Measurements from ENCODE around the gene KCNK1.

The KCNK1 gene

GRCh38 chr1:233584931-233585330, 29.0 kb upstream of the KCNK1 start:
- H3K4me1 ChIP-seq (ENCODE audit: control insufficient read depth in 5 of 5, insufficient read depth in 5 of 5, low read length in 5 of 5) = no peaks in the 10 kb centered on the region

GRCh38 chr1:233586301-233586700, 27.6 kb upstream of the KCNK1 start:
- Histone ChIP-seq H3K36me3 (ENCODE audit: control insufficient read depth in 5 of 5, insufficient read depth in 5 of 5, low read length in 5 of 5) (no peaks in the 10 kb centered on the region), H3K9me3 (ENCODE audit: control insufficient read depth in 5 of 5, low read length in 5 of 5) (peaks cover 0 to 10% (median 0%) of the 10 kb centered on the region in 5 donors), H3K4me1 (ENCODE audit: control insufficient read depth in 5 of 5, insufficient read depth in 5 of 5, low read length in 5 of 5) (no peaks in the 10 kb centered on the region), H3K9ac (ENCODE audit: low read length in 5 of 5) (no peak overlapping the region), H3K27me3 (ENCODE audit: control insufficient read depth in 5 of 5, insufficient read depth in 4 of 5, low read length in 5 of 5) (no peaks in the 10 kb centered on the region), H3K27ac (ENCODE audit: low read depth, low read length) (no peak overlapping the region), H3K4me3 (ENCODE audit: low read depth in 1 of 5, low read length in 5 of 5) (no peak overlapping the region)

More at GRCh38 chr1:233584931-233585330, 29.0 kb upstream of the KCNK1 start:
- H3K27me3 ChIP-seq (ENCODE audit: control insufficient read depth in 5 of 5, insufficient read depth in 4 of 5, low read length in 5 of 5) = no peaks in the 10 kb centered on the region
- no peak overlapping the region for H3K9ac ChIP-seq (ENCODE audit: low read length in 5 of 5)
- no peak overlapping the region for H3K27ac ChIP-seq (ENCODE audit: low read depth, low read length)
- H3K9me3 ChIP-seq (ENCODE audit: control insufficient read depth in 5 of 5, low read length in 5 of 5) = peaks cover 0 to 10% (median 0%) of the 10 kb centered on the region in 5 donors
- no peak overlapping the region for H3K4me3 ChIP-seq (ENCODE audit: low read depth in 1 of 5, low read length in 5 of 5)
- no peaks in the 10 kb centered on the region for H3K36me3 ChIP-seq (ENCODE audit: control insufficient read depth in 5 of 5, insufficient read depth in 5 of 5, low read length in 5 of 5)

- H3K36me3 ChIP-seq (ENCODE audit: control insufficient read depth in 5 of 5, insufficient read depth in 5 of 5, low read length in 5 of 5) = no peaks in the 10 kb centered on the region
- H3K4me3 ChIP-seq (ENCODE audit: low read depth in 1 of 5, low read length in 5 of 5) = no peak overlapping the region
- H3K9me3 ChIP-seq (ENCODE audit: control insufficient read depth in 5 of 5, low read length in 5 of 5) = peaks cover 0 to 10% (median 0%) of the 10 kb centered on the region in 5 donors
- no peak overlapping the region for H3K27ac ChIP-seq (ENCODE audit: low read depth, low read length)
- H3K4me1 ChIP-seq (ENCODE audit: control insufficient read depth in 5 of 5, insufficient read depth in 5 of 5, low read length in 5 of 5) = no peaks in the 10 kb centered on the region
- H3K27me3 ChIP-seq (ENCODE audit: control insufficient read depth in 5 of 5, insufficient read depth in 4 of 5, low read length in 5 of 5) = no peaks in the 10 kb centered on the region
- no peak overlapping the region for H3K9ac ChIP-seq (ENCODE audit: low read length in 5 of 5)
Observed at GRCh38 chr1:233587196-233587595, 26.7 kb upstream of the KCNK1 start.

GRCh38 chr1:233587958-233588799, 25.7 kb upstream of the KCNK1 start:
- Histone ChIP-seq H3K9me3 (ENCODE audit: control insufficient read depth in 5 of 5, low read length in 5 of 5) (peaks cover 0 to 10% (median 0%) of the 10 kb centered on the region in 5 donors), H3K4me1 (ENCODE audit: control insufficient read depth in 5 of 5, insufficient read depth in 5 of 5, low read length in 5 of 5) (no peaks in the 10 kb centered on the region), H3K36me3 (ENCODE audit: control insufficient read depth in 5 of 5, insufficient read depth in 5 of 5, low read length in 5 of 5) (no peaks in the 10 kb centered on the region), H3K9ac (ENCODE audit: low read length in 5 of 5) (no peak overlapping the region), H3K27me3 (ENCODE audit: control insufficient read depth in 5 of 5, insufficient read depth in 4 of 5, low read length in 5 of 5) (no peaks in the 10 kb centered on the region), H3K4me3 (ENCODE audit: low read depth in 1 of 5, low read length in 5 of 5) (no peak overlapping the region), H3K27ac (ENCODE audit: low read depth, low read length) (no peak overlapping the region)

- Histone ChIP-seq H3K9ac (ENCODE audit: low read length in 5 of 5) (no peak overlapping the region), H3K4me3 (ENCODE audit: low read depth in 1 of 5, low read length in 5 of 5) (no peak overlapping the region), H3K36me3 (ENCODE audit: control insufficient read depth in 5 of 5, insufficient read depth in 5 of 5, low read length in 5 of 5) (no peaks in the 10 kb centered on the region), H3K27ac (ENCODE audit: low read depth, low read length) (no peak overlapping the region), H3K9me3 (ENCODE audit: control insufficient read depth in 5 of 5, low read length in 5 of 5) (no peaks in the 10 kb centered on the region), H3K27me3 (ENCODE audit: control insufficient read depth in 5 of 5, insufficient read depth in 4 of 5, low read length in 5 of 5) (no peaks in the 10 kb centered on the region), H3K4me1 (ENCODE audit: control insufficient read depth in 5 of 5, insufficient read depth in 5 of 5, low read length in 5 of 5) (no peaks in the 10 kb centered on the region)
Observed at GRCh38 chr1:233597489-233597901, 16.4 kb upstream of the KCNK1 start.

- no peaks in the 10 kb centered on the region for H3K27me3 ChIP-seq (ENCODE audit: control insufficient read depth in 5 of 5, insufficient read depth in 4 of 5, low read length in 5 of 5)
- peaks cover 0 to 5% (median 0%) of the 10 kb centered on the region in 5 donors for H3K9me3 ChIP-seq (ENCODE audit: control insufficient read depth in 5 of 5, low read length in 5 of 5)
- no peak overlapping the region for H3K4me3 ChIP-seq (ENCODE audit: low read depth in 1 of 5, low read length in 5 of 5)
- H3K4me1 ChIP-seq (ENCODE audit: control insufficient read depth in 5 of 5, insufficient read depth in 5 of 5, low read length in 5 of 5) = no peaks in the 10 kb centered on the region
- H3K27ac ChIP-seq (ENCODE audit: low read depth, low read length) = no peak overlapping the region
- no peaks in the 10 kb centered on the region for H3K36me3 ChIP-seq (ENCODE audit: control insufficient read depth in 5 of 5, insufficient read depth in 5 of 5, low read length in 5 of 5)
- no peak overlapping the region for H3K9ac ChIP-seq (ENCODE audit: low read length in 5 of 5)
Observed at GRCh38 chr1:233598891-233599541, 14.9 kb upstream of the KCNK1 start.

- Histone ChIP-seq H3K4me1 (ENCODE audit: control insufficient read depth in 5 of 5, insufficient read depth in 5 of 5, low read length in 5 of 5) (no peaks in the 10 kb centered on the region), H3K27me3 (ENCODE audit: control insufficient read depth in 5 of 5, insufficient read depth in 4 of 5, low read length in 5 of 5) (no peaks in the 10 kb centered on the region), H3K9me3 (ENCODE audit: control insufficient read depth in 5 of 5, low read length in 5 of 5) (peaks cover 0 to 5% (median under 1%) of the 10 kb centered on the region in 5 donors), H3K9ac (ENCODE audit: low read length in 5 of 5) (no peak overlapping the region), H3K27ac (ENCODE audit: low read depth, low read length) (no peak overlapping the region), H3K36me3 (ENCODE audit: control insufficient read depth in 5 of 5, insufficient read depth in 5 of 5, low read length in 5 of 5) (no peaks in the 10 kb centered on the region), H3K4me3 (ENCODE audit: low read depth in 1 of 5, low read length in 5 of 5) (no peak overlapping the region)
Observed at GRCh38 chr1:233599542-233600073, 14.3 kb upstream of the KCNK1 start.

- no peak overlapping the region for H3K27ac ChIP-seq (ENCODE audit: low read depth, low read length)
- no peak overlapping the region for H3K9ac ChIP-seq (ENCODE audit: low read length in 5 of 5)
- H3K27me3 ChIP-seq (ENCODE audit: control insufficient read depth in 5 of 5, insufficient read depth in 4 of 5, low read length in 5 of 5) = no peaks in the 10 kb centered on the region
- H3K36me3 ChIP-seq (ENCODE audit: control insufficient read depth in 5 of 5, insufficient read depth in 5 of 5, low read length in 5 of 5) = no peaks in the 10 kb centered on the region
- no peaks in the 10 kb centered on the region for H3K4me1 ChIP-seq (ENCODE audit: control insufficient read depth in 5 of 5, insufficient read depth in 5 of 5, low read length in 5 of 5)
- peaks cover 0 to 7% (median 2%) of the 10 kb centered on the region in 5 donors for H3K9me3 ChIP-seq (ENCODE audit: control insufficient read depth in 5 of 5, low read length in 5 of 5)
- H3K4me3 ChIP-seq (ENCODE audit: low read depth in 1 of 5, low read length in 5 of 5) = no peak overlapping the region
Observed at GRCh38 chr1:233600488-233600887, 13.4 kb upstream of the KCNK1 start.

GRCh38 chr1:233603478-233603877, 10.4 kb upstream of the KCNK1 start:
- Histone ChIP-seq H3K9ac (ENCODE audit: low read length in 5 of 5) (no peak overlapping the region), H3K4me3 (ENCODE audit: low read depth in 1 of 5, low read length in 5 of 5) (no peak overlapping the region), H3K27me3 (ENCODE audit: control insufficient read depth in 5 of 5, insufficient read depth in 4 of 5, low read length in 5 of 5) (no peaks in the 10 kb centered on the region), H3K9me3 (ENCODE audit: control insufficient read depth in 5 of 5, low read length in 5 of 5) (peaks cover 0 to 7% (median 2%) of the 10 kb centered on the region in 5 donors), H3K27ac (ENCODE audit: low read depth, low read length) (no peak overlapping the region), H3K36me3 (ENCODE audit: control insufficient read depth in 5 of 5, insufficient read depth in 5 of 5, low read length in 5 of 5) (no peaks in the 10 kb centered on the region), H3K4me1 (ENCODE audit: control insufficient read depth in 5 of 5, insufficient read depth in 5 of 5, low read length in 5 of 5) (no peaks in the 10 kb centered on the region)

GRCh38 chr1:233605205-233605604, 8.7 kb upstream of the KCNK1 start:
- Histone ChIP-seq H3K9ac (ENCODE audit: low read length in 5 of 5) (no peak overlapping the region), H3K4me1 (ENCODE audit: control insufficient read depth in 5 of 5, insufficient read depth in 5 of 5, low read length in 5 of 5) (no peaks in the 10 kb centered on the region), H3K27ac (ENCODE audit: low read depth, low read length) (no peak overlapping the region), H3K9me3 (ENCODE audit: control insufficient read depth in 5 of 5, low read length in 5 of 5) (peaks cover 0 to 7% (median 2%) of the 10 kb centered on the region in 5 donors), H3K4me3 (ENCODE audit: low read depth in 1 of 5, low read length in 5 of 5) (no peak overlapping the region), H3K36me3 (ENCODE audit: control insufficient read depth in 5 of 5, insufficient read depth in 5 of 5, low read length in 5 of 5) (no peaks in the 10 kb centered on the region), H3K27me3 (ENCODE audit: control insufficient read depth in 5 of 5, insufficient read depth in 4 of 5, low read length in 5 of 5) (peaks cover 0 to 4% (median 0%) of the 10 kb centered on the region in 5 donors)
